Measurements from ENCODE around the gene ATXN1.

The ATXN1 gene

GRCh38 chr6:16742116-16742515 is 19.1 kb downstream of the ATXN1 start:
- no peak for DNase-seq

- no peak for DNase-seq
Measured at GRCh38 chr6:16741112-16742016, 19.9 kb downstream of the ATXN1 start.

GRCh38 chr6:16740097-16740496 is 21.2 kb downstream of the ATXN1 start:
- no peak for DNase-seq

GRCh38 chr6:16739329-16739801 is 21.9 kb downstream of the ATXN1 start:
- no peak for DNase-seq

GRCh38 chr6:16737925-16738324 is 23.3 kb downstream of the ATXN1 start:
- no peak for DNase-seq

- no peak for DNase-seq
Measured at GRCh38 chr6:16736856-16737775, 24.1 kb downstream of the ATXN1 start.

GRCh38 chr6:16735014-16735413 is 26.2 kb downstream of the ATXN1 start:
- no peak for DNase-seq

- DNase-seq: no peak
Measured at GRCh38 chr6:16733085-16733484, 28.2 kb downstream of the ATXN1 start.

GRCh38 chr6:16731478-16732051 is 29.7 kb downstream of the ATXN1 start:
- peak; percentile 29 for DNase-seq

- peak; percentile 56 for DNase-seq
Measured at GRCh38 chr6:16730738-16731477, 30.4 kb downstream of the ATXN1 start.

- no peak for DNase-seq
Measured at GRCh38 chr6:16729744-16730143, 31.5 kb downstream of the ATXN1 start.

- DNase-seq: no peak
Measured at GRCh38 chr6:16729183-16729691, 32.0 kb downstream of the ATXN1 start.

- DNase-seq: no peak
Measured at GRCh38 chr6:16728513-16729182, 32.6 kb downstream of the ATXN1 start.

- no peak for DNase-seq
Measured at GRCh38 chr6:16727996-16728395, 33.3 kb downstream of the ATXN1 start.

GRCh38 chr6:16725145-16725864 is 36.0 kb downstream of the ATXN1 start:
- no peak for DNase-seq

- DNase-seq: peak; percentile 16
Measured at GRCh38 chr6:16723826-16724225, 37.4 kb downstream of the ATXN1 start.

GRCh38 chr6:16723402-16723801 is 37.9 kb downstream of the ATXN1 start:
- no peak for DNase-seq

- no peak for DNase-seq
Measured at GRCh38 chr6:16722630-16723029, 38.6 kb downstream of the ATXN1 start.

GRCh38 chr6:16721977-16722376 is 39.3 kb downstream of the ATXN1 start:
- no peak for DNase-seq

- DNase-seq: no peak
Measured at GRCh38 chr6:16720861-16721260, 40.4 kb downstream of the ATXN1 start.

GRCh38 chr6:16719488-16719887 is 41.8 kb downstream of the ATXN1 start:
- no peak for DNase-seq
